ENCODE data around the gene SPIN3.

Gene SPIN3

GRCh38 chrX:56943264-56943663, 52.1 kb downstream of the SPIN3 start:
- POLR2A ChIA-PET = no interaction called here
- DNase-seq (ENCODE audit: extremely low spot score) = no peak
- TF ChIP-seq, protein P1, sequence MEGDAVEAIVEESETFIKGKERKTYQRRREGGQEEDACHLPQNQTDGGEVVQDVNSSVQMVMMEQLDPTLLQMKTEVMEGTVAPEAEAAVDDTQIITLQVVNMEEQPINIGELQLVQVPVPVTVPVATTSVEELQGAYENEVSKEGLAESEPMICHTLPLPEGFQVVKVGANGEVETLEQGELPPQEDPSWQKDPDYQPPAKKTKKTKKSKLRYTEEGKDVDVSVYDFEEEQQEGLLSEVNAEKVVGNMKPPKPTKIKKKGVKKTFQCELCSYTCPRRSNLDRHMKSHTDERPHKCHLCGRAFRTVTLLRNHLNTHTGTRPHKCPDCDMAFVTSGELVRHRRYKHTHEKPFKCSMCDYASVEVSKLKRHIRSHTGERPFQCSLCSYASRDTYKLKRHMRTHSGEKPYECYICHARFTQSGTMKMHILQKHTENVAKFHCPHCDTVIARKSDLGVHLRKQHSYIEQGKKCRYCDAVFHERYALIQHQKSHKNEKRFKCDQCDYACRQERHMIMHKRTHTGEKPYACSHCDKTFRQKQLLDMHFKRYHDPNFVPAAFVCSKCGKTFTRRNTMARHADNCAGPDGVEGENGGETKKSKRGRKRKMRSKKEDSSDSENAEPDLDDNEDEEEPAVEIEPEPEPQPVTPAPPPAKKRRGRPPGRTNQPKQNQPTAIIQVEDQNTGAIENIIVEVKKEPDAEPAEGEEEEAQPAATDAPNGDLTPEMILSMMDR (IDR thresholded peaks at IDR 0.05; ENCODE audit: control extremely low read depth, extremely low read depth, low read depth, missing control alignments) = no peak
- CTCF ChIA-PET = no interaction called here
